Fibroblast of upper back skin (primary cell): ENCODE results near the gene WASF1.
"Not testable (repeated sequence)": the region's sequence is repeated elsewhere in the genome, so short reads cannot be mapped to it uniquely, and the experiment has no call there.

Experiments
- DNase-seq: peaks from one replicate; pipeline ENCODE4 v3.0.0-alpha.2; 2013

WASF1 gene

GRCh38 chr6:110085285-110085684, 94.2 kb downstream of the WASF1 start:
- DNase-seq = no peak

GRCh38 chr6:110083875-110084585, 95.4 kb downstream of the WASF1 start:
- DNase-seq = no peak

GRCh38 chr6:110075406-110075805, 104.1 kb downstream of the WASF1 start:
- peak; percentile 41 for DNase-seq

DNA sequence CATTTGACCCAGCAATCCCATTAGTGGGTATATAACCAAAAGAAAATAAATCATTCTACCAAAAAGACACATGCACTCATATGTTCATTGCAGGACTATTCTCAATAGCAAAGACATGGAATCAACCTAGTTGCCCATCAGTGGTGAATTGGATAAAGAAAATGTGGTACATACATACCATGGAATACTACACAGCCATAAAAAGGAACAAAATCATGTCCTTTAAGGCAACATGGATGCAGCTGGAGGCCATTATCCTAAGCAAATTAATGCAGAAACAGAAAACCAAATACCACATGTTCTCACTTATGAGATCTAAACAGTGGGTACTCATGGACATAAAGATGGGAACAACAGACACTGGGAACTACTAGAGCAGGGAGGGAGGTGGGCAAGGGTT, 106.0 kb downstream of the WASF1 start:
- not testable (repeated sequence) for DNase-seq

- no peak for DNase-seq
These were observed 110.9 kb downstream of the WASF1 start for GRCh38 chr6:110068592-110068967.

- no peak for DNase-seq
These were observed 111.5 kb downstream of the WASF1 start for GRCh38 chr6:110067837-110068591.

DNA sequence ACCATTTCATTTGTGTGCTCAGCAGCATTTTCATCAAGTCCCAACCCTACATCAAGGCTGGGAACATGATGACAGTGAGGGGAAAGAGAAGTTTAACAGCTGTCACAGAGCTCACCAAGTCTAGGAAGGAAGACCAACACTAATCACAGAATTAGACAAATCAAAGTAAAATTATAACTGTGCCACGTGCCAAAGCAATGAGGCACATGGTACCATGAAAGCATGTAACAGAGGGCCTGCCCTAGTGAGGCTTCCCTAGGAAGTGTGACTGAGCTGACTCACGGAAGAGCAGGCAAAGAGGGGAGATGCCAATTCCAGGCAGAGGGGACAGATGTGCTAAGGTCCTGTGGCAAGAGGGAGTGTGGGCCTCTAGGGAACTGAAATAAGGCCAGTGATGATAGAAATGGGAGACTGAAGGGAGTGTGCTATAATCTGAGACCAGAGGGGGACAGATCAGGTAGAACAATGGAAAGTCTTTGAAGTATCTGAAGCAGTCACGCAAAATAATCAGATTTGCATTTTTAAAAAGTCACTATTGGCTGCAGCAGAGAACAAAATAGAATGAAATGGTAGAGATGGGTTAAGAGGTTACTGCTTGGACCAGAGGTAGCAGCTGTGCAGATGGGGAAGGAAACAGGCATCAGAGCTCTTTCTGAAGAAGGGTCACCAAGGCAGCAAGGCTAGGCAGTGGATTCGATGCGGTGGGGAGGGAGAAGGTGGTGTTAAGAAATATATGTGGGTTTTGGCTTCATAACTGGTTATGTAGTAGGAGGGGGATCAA, 114.5 kb downstream of the WASF1 start:
- no peak for DNase-seq

DNA sequence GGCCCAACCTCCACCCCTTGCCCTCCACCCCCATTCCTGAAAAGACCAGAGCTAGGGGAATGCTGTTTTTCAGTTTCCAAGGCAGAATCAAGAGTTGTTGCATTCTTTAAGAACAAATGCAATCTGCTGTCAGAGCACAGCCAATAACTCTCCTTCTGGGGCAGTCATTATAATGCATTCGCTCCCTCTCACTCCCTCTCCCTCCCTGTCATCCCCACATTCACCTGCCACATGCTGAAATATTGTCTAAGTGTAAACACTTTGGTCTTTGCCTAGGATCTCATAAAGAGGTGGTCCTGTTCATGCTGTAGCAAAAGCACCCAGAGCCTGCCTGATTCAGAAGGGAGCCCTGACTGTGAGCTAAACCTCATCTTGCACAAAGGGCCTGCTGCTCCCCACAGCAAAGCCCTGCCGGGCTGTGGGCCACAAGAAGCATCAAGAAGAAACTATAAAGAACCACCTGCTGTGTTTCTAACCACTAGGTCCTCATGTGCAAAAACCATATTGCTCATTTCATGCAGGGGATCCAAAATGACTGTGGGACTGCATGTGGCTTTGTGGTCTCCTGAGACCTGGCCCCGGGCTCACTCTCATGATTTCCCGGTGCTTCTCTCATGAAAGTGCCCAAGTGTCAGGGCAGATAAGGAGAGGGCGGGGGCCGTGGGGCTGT, 115.7 kb downstream of the WASF1 start:
- no peak for DNase-seq

GRCh38 chr6:110055387-110055735, 124.1 kb downstream of the WASF1 start:
- no peak for DNase-seq

DNA sequence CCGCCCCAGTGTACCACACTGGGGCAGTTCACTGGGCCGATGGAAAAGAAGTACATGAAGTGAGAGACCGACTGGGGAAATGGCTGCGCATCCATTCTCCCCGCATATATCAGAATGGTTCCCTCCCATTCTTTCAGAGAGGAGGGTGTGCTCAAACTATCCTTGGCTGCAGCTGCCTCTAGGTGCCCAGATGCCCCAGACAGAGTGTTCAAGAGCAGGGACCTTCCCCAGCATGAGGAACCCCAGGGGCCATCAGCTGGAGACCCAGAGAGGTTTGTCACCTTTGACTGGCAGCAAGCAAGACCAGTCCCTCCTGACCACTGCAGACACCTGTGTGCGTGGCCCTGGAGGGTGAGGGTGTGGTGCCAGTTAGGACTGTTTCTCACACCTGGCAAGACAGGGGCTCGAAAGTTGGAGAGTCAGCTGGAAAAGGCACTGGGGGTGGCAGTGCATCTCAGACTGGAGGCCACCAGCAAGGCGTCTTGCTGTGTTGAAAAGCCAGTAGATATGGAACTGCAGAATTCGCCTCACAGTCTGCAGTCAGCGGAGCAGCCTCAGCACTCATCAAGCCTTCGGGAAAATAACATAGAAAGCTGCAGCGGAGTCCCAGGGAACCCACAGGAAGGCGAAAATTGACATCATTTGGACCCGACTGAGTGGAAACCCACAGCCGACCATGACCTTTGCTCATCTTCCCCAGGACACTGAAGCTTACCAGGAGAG, 124.6 kb downstream of the WASF1 start:
- no peak for DNase-seq

DNA sequence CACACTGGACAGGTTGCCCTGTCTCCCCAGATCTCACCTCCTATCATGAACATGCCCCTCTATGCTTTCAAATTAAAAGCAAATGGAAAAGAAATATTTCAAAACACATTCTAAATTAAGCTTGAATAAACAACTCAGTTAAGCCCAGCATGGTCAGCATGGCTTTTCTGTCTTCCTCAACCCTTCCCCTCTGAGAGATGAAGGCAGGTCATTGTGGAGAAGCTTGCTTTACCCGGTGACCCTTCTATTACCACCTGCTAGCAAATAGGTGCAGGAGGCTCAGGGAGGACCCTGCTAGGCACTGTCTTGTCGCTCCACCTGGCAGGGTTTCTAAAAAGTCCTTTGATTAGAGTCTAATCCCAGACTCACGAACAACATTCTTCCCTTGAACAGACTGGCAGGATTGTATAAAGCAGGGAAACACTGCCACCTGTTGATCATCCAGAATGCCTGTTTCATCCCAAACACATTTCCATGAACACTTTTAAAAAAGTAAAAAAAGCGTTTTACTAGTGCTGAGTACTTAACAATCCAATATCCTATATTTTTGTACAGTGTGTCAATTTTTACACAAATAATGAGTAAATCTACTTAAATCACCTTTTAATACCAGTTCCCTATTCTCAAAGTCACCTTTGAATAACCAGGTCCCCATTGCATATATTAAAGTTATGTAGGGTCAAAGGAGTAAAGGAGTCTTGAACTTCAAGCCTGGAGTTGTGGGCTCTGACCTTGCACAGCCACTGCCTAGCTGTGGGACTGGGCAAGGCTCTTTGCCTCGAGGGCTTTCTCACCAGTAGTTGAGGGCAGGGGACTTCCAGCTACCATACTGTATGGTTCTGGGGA, 125.9 kb downstream of the WASF1 start:
- peak; percentile 56 for DNase-seq

GRCh38 chr6:110050440-110050813, 129.0 kb downstream of the WASF1 start:
- no peak for DNase-seq
